IMR-90 (cell line): ENCODE measurements around the gene OR52J3. TPM values are rescaled to one million over a fixed set of nuclear protein-coding genes. Genes with fewer than 3 reads are reported as not detected.
A peak's percentile ranks its signal among the peaks of the same experiment; 100 is the strongest.
"Not testable (repeated sequence)": the region's sequence is repeated elsewhere in the genome, so short reads cannot be mapped to it uniquely, and the experiment has no call there.

Experiments
- ATAC-seq: fragments of 200-7000 bp; cut with Tn5 transposase; 2 replicates; pipeline ENCODE4 v1.9.1; 2020; ENCODE audit warnings: low read depth, mild to moderate bottlenecking, moderate library complexity
- BruUV-seq: library from RNA; stranded (reverse); fragments of 400-500 nt; replicated peaks from 2 replicates; lab custom pipeline; 2021; lab: Mats Ljungman, UMichigan
- CTCF ChIA-PET: fragments of 300-600 bp; formaldehyde crosslinking; extraction: SDS; loops from one replicate; lab custom pipeline; 2021; ENCODE audit warnings: antibody characterized with exemption; lab: Yijun Ruan, JAX
- POLR2A ChIA-PET: fragments of 300-600 bp; sonication (Branson Sonifier 250); formaldehyde crosslinking; loops from one replicate; lab custom pipeline; 2022; ENCODE audit warnings: antibody characterized with exemption; ENCODE audit not compliant: unreplicated experiment; lab: Charles Lee
- DNase-seq: peaks from one replicate; pipeline ENCODE4 v3.0.0; 2013
- H2AFZ ChIP-seq: replicated peaks from 2 replicates; pipeline ENCODE3; 2013; ENCODE audit warnings: low read length, mild to moderate bottlenecking; ENCODE audit not compliant: poor library complexity
- H2AK5ac ChIP-seq: 2 replicates; pipeline ENCODE4 v1.6.1; 2013; ENCODE audit warnings: low read depth, low read length, inconsistent platforms
- H2AK9ac ChIP-seq: replicated peaks from 2 replicates; pipeline ENCODE3; 2013; ENCODE audit warnings: mild to moderate bottlenecking, low read depth, low read length, moderate library complexity; ENCODE audit not compliant: poor library complexity
- H2BK120ac ChIP-seq: 2 replicates; pipeline ENCODE4 v1.6.1; 2013; ENCODE audit warnings: low read depth, low read length, inconsistent platforms
- H2BK15ac ChIP-seq: 3 replicates; pipeline ENCODE4 v1.6.1; 2013; ENCODE audit warnings: low read depth, low read length, inconsistent platforms
- H2BK20ac ChIP-seq: 2 replicates; pipeline ENCODE4 v1.6.1; 2013; ENCODE audit warnings: low read depth, mild to moderate bottlenecking, inconsistent platforms, low read length, moderate library complexity
- H2BK5ac ChIP-seq: 2 replicates; pipeline ENCODE4 v1.6.1; 2013; ENCODE audit warnings: mild to moderate bottlenecking, low read depth, low read length, inconsistent platforms; ENCODE audit not compliant: poor library complexity, severe bottlenecking
- H3K14ac ChIP-seq: replicated peaks from 2 replicates; pipeline ENCODE4 v1.6.1; 2013; ENCODE audit warnings: low read depth, low read length, inconsistent platforms
- H3K18ac ChIP-seq: 2 replicates; pipeline ENCODE4 v1.6.1; 2013; ENCODE audit warnings: low read depth, low read length, control low read depth
- H3K23ac ChIP-seq: 2 replicates; pipeline ENCODE4 v1.6.1; 2013; ENCODE audit warnings: low read depth, low read length, inconsistent platforms
- H3K27ac ChIP-seq: 2 replicates; pipeline ENCODE4 v1.5.1; 2013; ENCODE audit warnings: mild to moderate bottlenecking, control low read depth, low read length; ENCODE audit not compliant: insufficient read depth
- H3K27me3 ChIP-seq: 2 replicates; pipeline ENCODE4 v1.6.1; 2013; ENCODE audit warnings: low read length; ENCODE audit not compliant: control insufficient read depth, insufficient read depth
- H3K36me3 ChIP-seq: 2 replicates; pipeline ENCODE4 v1.6.1; 2013; ENCODE audit warnings: low read length, mixed read lengths; ENCODE audit not compliant: control insufficient read depth, insufficient read depth
- H3K4ac ChIP-seq: 2 replicates; pipeline ENCODE4 v1.6.1; 2013; ENCODE audit warnings: low read depth, low read length, inconsistent platforms
- H3K4me1 ChIP-seq: 2 replicates; pipeline ENCODE4 v1.6.1; 2013; ENCODE audit warnings: low read length, mixed read lengths; ENCODE audit not compliant: control insufficient read depth, insufficient read depth
- H3K4me2 ChIP-seq: 2 replicates; pipeline ENCODE4 v1.6.1; 2013; ENCODE audit warnings: low read depth, mild to moderate bottlenecking, control low read depth, low read length, moderate library complexity
- H3K4me3 ChIP-seq: 2 replicates; pipeline ENCODE4 v1.5.1; 2013; ENCODE audit warnings: low read depth, mild to moderate bottlenecking, control low read depth, low read length, moderate library complexity; ENCODE audit not compliant: insufficient read depth
- H3K56ac ChIP-seq: 2 replicates; pipeline ENCODE4 v1.6.1; 2013; ENCODE audit warnings: low read length, inconsistent platforms; ENCODE audit not compliant: insufficient read depth; ENCODE audit errors: extremely low read depth
- H3K79me1 ChIP-seq, 2 experiments: 2 replicates each; pipeline ENCODE4 v1.6.1; 2013; ENCODE audit warnings: low read length in 2 of 2, inconsistent platforms in 1 of 2, low read depth in 1 of 2
- H3K9ac ChIP-seq: 2 replicates; pipeline ENCODE4 v1.6.1; 2013; ENCODE audit warnings: low read depth, low read length, control low read depth
- H3K9me1 ChIP-seq: 2 replicates; pipeline ENCODE4 v1.6.1; 2013; ENCODE audit warnings: low read length, inconsistent platforms; ENCODE audit not compliant: insufficient read depth
- H3K9me3 ChIP-seq: 2 replicates; pipeline ENCODE4 v1.6.1; 2013; ENCODE audit warnings: low read length; ENCODE audit not compliant: control insufficient read depth, insufficient read depth
- H4K20me1 ChIP-seq: 2 replicates; pipeline ENCODE4 v1.6.1; 2013; ENCODE audit warnings: low read length, inconsistent platforms; ENCODE audit not compliant: insufficient read depth
- H4K5ac ChIP-seq: 2 replicates; pipeline ENCODE4 v1.6.1; 2013; ENCODE audit warnings: mild to moderate bottlenecking, low read depth, low read length, control low read depth
- H4K8ac ChIP-seq, 2 experiments: 2 replicates each; pipeline ENCODE4 v1.6.1; 2013; ENCODE audit warnings: low read depth in 2 of 2, low read length in 2 of 2, control low read depth in 1 of 2, inconsistent platforms in 1 of 2
- H4K91ac ChIP-seq: 2 replicates; pipeline ENCODE4 v1.6.1; 2013; ENCODE audit warnings: low read depth, low read length, inconsistent platforms; ENCODE audit not compliant: insufficient read depth
- BHLHE40 ChIP-seq: fragments of 150-350 bp; IDR thresholded peaks from 2 replicates; pipeline ENCODE4 v1.6.1; 2016; ENCODE audit warnings: mild to moderate bottlenecking, low read depth, low read length
- CEBPB ChIP-seq: IDR thresholded peaks from 2 replicates; pipeline ENCODE4 v1.6.1; 2012; ENCODE audit warnings: low read depth, low read length, improper control_type of control experiment
- CHD1 ChIP-seq: IDR thresholded peaks from 2 replicates; pipeline ENCODE4 v1.6.1; 2012; ENCODE audit warnings: low read depth, low read length, improper control_type of control experiment
- NFE2L2 ChIP-seq: fragments of 150-350 bp; IDR thresholded peaks from 2 replicates; pipeline ENCODE4 v1.6.1; 2016; ENCODE audit warnings: low read depth, mild to moderate bottlenecking, low read length
- POLR2A ChIP-seq: IDR thresholded peaks from 2 replicates; pipeline ENCODE4 v1.6.1; 2012; ENCODE audit warnings: mild to moderate bottlenecking, low read depth, low read length
- RFX5 ChIP-seq: IDR thresholded peaks from 2 replicates; pipeline ENCODE4 v1.8.0; 2012; ENCODE audit warnings: low read depth, mild to moderate bottlenecking, low read length, moderate library complexity
- WGBS, 2 experiments: methylation state at CpG; one replicate each; pipeline versions ENCODE4 v1.1.5 to v1.1.7; 2013; ENCODE audit warnings: missing lambda C conversion rate in 2 of 2; ENCODE audit not compliant: insufficient read length in 1 of 2; ENCODE audit errors: extremely low coverage in 2 of 2; 5-methylcytosine and 5-hydroxymethylcytosine counted together
- dilution Hi-C: fragments of 300-500 bp; cut with HindIII; formaldehyde crosslinking; loops from one replicate; pipeline ENCODE4 v1.14.3; 2018; ENCODE audit warnings: low sequenced_read_pairs; ENCODE audit not compliant: unreplicated experiment
- in situ Hi-C: fragments of 300-500 bp; cut with MboI; formaldehyde crosslinking; loops from 3 replicates; pipeline ENCODE4 v1.14.3; 2019; ENCODE audit warnings: low sequenced_read_pairs, inconsistent platforms, mixed read lengths
- intact Hi-C: fragments of 100-400 bp; cut with micrococcal nuclease; formaldehyde crosslinking; loops from 2 replicates; pipeline ENCODE4 v1.10.0; 2022
- polyA plus RNA-seq, 3 experiments: library from polyadenylated mRNA; depleted of rRNA; stranded (reverse); fragments of >200 nt; gene quantifications; 2 replicates each; pipeline ENCODE4 v1.2.3, GENCODE V29; 2012; ENCODE audit warnings: low replicate concordance in 1 of 3
- total RNA-seq: library from RNA; depleted of rRNA; stranded (reverse); fragments of >200 nt; gene quantifications from 2 replicates; pipeline ENCODE4 v1.2.3, GENCODE V29; 2012
- TF ChIP-seq, protein P1 (sequence below): fragments of 150-350 bp; IDR thresholded peaks from 2 replicates; pipeline ENCODE4 v1.6.1; 2016; ENCODE audit warnings: low read depth, mild to moderate bottlenecking, low read length, moderate library complexity, borderline replicate concordance

OR52J3 gene
- total and polyA plus RNA-seq, 2 of the 4 experiments (the other 2 are of a cell fraction) = not detected

GRCh38 chr11:5046754-5047330 is 516 bp downstream of the OR52J3 start:
- Histone ChIP-seq H3K4me3 (no peak overlapping the region), H4K5ac (no peak overlapping the region), H3K4me1 (no peaks in the 10 kb centered on the region), H2AK5ac (no peak overlapping the region), H3K36me3 (no peaks in the 10 kb centered on the region), H3K9me3 (no peaks in the 10 kb centered on the region), H3K9me1 (no peaks in the 10 kb centered on the region), H2AFZ (no peak overlapping the region), H2AK9ac (no peak overlapping the region), H2BK15ac (no peak overlapping the region), H3K14ac (no peak overlapping the region), H2BK120ac (no peak overlapping the region), H3K56ac (no peak overlapping the region), H3K4ac (no peak overlapping the region), H4K8ac (no peak overlapping the region), H3K9ac (no peak overlapping the region), H2BK5ac (no peak overlapping the region), H3K4me2 (no peak overlapping the region), H2BK20ac (no peak overlapping the region), H3K18ac (no peak overlapping the region), H4K20me1 (no peaks in the 10 kb centered on the region), H3K23ac (no peak overlapping the region), H3K27ac (no peak overlapping the region), H3K79me1 (no peaks in the 10 kb centered on the region), H3K27me3 (no peaks in the 10 kb centered on the region), H4K91ac (no peak overlapping the region)
- no TSS peak for BruUV-seq
- 42% methylated on average over 2 of the region's 15 CpGs; no CpG with 5 or more reads in 1 of the 2 experiments for WGBS, 2 experiments
- POLR2A ChIA-PET = no interaction called here
- no peak for TF ChIP-seq POLR2A
- peak; percentile 63 for TF ChIP-seq CEBPB
- TF ChIP-seq BHLHE40 = no peak
- TF ChIP-seq CHD1 = no peak
- no peak for TF ChIP-seq NFE2L2
- TF ChIP-seq, protein P1, sequence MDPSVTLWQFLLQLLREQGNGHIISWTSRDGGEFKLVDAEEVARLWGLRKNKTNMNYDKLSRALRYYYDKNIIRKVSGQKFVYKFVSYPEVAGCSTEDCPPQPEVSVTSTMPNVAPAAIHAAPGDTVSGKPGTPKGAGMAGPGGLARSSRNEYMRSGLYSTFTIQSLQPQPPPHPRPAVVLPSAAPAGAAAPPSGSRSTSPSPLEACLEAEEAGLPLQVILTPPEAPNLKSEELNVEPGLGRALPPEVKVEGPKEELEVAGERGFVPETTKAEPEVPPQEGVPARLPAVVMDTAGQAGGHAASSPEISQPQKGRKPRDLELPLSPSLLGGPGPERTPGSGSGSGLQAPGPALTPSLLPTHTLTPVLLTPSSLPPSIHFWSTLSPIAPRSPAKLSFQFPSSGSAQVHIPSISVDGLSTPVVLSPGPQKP = no peak
- no peak for TF ChIP-seq RFX5
- in situ Hi-C loops (no loop called here), intact Hi-C loops (no loop called here), dilution Hi-C loops (no loop called here)
- CTCF ChIA-PET = no interaction called here
- DNase-seq (no peak), ATAC-seq (no peak)

DNA sequence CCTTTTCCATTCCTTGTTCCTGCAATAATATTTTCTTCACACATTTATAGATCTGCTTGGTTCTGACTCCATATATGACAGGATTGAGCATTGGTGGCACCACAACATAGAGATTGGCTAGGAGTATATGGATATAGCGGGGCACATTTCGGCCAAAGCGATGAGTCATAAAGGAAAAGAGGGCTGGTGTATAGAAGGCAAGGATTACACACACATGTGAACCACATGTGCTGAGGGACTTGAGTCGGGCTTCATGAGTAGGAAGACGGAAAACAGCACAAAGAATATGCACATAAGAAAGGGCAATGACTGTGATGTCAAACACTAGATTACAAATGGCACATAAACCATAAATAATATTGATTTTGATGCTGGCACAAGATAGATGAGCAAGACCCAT is 12.4 kb downstream of the OR52J3 start:
- H3K27ac ChIP-seq, H4K5ac ChIP-seq, H3K27me3 ChIP-seq, H3K14ac ChIP-seq, ATAC-seq, DNase-seq, H3K23ac ChIP-seq, intact Hi-C loops, dilution Hi-C loops, H3K36me3 ChIP-seq, H3K56ac ChIP-seq, H3K4ac ChIP-seq, H4K8ac ChIP-seq, H3K9ac ChIP-seq, POLR2A ChIA-PET, H2BK15ac ChIP-seq, CTCF ChIA-PET, H3K4me3 ChIP-seq, H3K4me1 ChIP-seq, in situ Hi-C loops, H2AK5ac ChIP-seq, H2BK20ac ChIP-seq, H2AK9ac ChIP-seq, H3K9me3 ChIP-seq, H2BK5ac ChIP-seq, H2AFZ ChIP-seq, H4K20me1 ChIP-seq, H3K79me1 ChIP-seq, H2BK120ac ChIP-seq, H3K9me1 ChIP-seq, H4K91ac ChIP-seq, H3K18ac ChIP-seq, BruUV-seq, H3K4me2 ChIP-seq: not testable (repeated sequence)
- no CpG with 5 or more reads among the region's 5 CpGs for WGBS, 2 experiments
